ENCODE data around the gene SLC37A1. TPM values are rescaled to one million over a fixed set of nuclear protein-coding genes. Genes with fewer than 3 reads are reported as not detected.
A peak's percentile ranks its signal among the peaks of the same experiment; 100 is the strongest.

The SLC37A1 gene
- total RNA-seq, 1 donor from 2014 or later: 21.6 TPM

DNA sequence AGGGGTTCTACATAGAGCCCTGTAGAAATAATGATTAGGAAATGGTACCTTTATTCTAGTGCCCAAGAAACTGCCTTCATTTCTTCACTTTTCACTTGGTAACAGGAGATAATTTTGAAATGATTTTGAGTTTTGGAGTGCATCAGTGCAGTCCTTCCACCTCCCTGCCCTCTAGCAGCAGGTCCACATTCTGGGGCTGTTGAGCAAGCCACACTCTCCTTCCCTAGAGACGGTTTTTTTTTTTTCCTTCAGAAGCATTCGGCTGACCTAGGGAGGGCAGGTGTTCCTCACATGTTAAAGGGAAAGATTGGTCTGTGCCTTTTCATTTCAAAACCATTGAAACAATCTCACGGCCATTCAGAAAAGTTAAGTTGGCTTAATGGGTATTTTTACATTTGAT is 39.8 kb downstream of the SLC37A1 start:
- Histone ChIP-seq H3K27ac (no peak overlapping the region), H3K4me3 (no peak overlapping the region), H3K27me3 (no peaks in the 10 kb centered on the region), H3K9me3 (no peaks in the 10 kb centered on the region), H3K4me1 (no peaks in the 10 kb centered on the region), H3K36me3 (peaks cover 37% of the 10 kb centered on the region)
- TF ChIP-seq, protein P1, sequence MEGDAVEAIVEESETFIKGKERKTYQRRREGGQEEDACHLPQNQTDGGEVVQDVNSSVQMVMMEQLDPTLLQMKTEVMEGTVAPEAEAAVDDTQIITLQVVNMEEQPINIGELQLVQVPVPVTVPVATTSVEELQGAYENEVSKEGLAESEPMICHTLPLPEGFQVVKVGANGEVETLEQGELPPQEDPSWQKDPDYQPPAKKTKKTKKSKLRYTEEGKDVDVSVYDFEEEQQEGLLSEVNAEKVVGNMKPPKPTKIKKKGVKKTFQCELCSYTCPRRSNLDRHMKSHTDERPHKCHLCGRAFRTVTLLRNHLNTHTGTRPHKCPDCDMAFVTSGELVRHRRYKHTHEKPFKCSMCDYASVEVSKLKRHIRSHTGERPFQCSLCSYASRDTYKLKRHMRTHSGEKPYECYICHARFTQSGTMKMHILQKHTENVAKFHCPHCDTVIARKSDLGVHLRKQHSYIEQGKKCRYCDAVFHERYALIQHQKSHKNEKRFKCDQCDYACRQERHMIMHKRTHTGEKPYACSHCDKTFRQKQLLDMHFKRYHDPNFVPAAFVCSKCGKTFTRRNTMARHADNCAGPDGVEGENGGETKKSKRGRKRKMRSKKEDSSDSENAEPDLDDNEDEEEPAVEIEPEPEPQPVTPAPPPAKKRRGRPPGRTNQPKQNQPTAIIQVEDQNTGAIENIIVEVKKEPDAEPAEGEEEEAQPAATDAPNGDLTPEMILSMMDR (IDR thresholded peaks at IDR 0.05): no peak
- DNase-seq: peak; percentile 3
- no peak for ATAC-seq
- intact Hi-C loops (cut with DNase I): no loop called here

DNA sequence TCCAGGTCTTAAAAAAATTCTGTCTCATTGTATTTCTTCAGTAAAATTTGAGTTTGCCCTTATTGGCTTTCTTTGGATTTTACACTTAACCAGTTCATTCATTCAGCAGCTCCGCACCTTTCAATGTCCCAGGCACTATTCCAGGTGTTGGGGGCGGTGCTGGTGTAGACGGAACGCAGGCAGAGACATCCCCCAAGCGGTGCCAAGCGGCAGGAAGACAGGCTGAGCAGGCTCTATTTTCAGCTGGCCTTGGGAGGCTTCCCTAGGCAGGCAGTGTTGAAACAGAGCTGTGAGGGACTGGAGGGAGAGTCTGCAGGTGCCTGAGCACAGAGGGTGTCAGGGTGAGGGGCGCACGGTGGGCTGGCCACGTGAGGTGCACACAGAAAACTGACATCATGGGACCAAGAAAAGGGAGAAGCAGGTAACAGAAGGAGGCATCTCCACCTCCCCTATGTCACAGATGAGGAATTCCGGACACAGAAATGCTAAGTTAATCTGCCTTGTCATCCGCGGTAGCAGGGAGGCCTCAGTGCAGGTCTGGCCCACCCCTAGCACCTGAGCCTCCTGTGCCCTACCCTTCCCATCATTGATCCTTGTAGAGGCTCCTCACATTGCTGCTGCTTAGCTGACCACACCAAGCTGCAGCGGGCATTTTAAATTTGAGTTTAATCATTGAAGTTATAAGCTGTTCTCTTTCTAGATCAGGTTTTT is 40.8 kb downstream of the SLC37A1 start:
- TF ChIP-seq, protein P1 (IDR thresholded peaks at IDR 0.05): no peak
- DNase-seq (peak; percentile 41), ATAC-seq (no peak)
- no peaks in the 10 kb centered on the region for H3K4me1 ChIP-seq
- H3K4me3 ChIP-seq: no peak overlapping the region
- H3K27me3 ChIP-seq: no peaks in the 10 kb centered on the region
- no peak overlapping the region for H3K27ac ChIP-seq
- H3K36me3 ChIP-seq: peaks cover 30% of the 10 kb centered on the region
- H3K9me3 ChIP-seq: no peaks in the 10 kb centered on the region
- intact Hi-C loops (cut with DNase I): no loop called here

DNA sequence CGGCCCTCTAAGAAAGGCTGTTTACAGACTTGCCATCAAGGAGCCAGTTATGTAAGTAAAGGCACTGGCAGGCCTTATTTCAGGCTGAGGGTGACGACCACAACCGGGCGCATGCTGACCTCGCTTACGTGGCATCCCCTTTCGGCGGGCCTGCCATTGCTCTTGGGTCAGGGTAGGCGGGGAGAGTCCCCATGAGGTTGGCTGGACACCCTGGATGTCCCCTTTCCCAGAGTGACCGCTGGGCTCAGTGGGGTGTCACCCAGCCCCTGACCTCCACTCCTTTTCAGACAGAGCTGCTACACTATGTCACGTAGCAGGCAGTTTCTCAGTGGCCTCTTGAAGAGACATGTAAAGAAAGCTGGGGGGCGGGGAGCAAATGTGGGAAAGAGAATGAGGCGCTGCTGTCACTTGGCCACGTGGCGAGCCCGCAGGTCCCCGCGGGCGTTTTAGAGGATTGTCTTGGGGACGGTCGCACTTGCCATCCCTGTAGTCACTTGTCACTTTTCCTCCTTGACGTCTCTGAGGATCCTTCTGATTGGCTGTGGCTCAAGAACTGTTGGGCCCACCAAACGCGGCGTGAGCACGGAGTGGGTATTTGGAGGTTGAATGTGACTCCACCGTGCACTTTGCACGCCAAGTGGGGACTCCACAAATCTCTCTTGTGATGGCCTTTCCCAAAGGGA is 42.2 kb downstream of the SLC37A1 start:
- Histone ChIP-seq H3K27me3 (no peaks in the 10 kb centered on the region), H3K9me3 (no peaks in the 10 kb centered on the region), H3K27ac (no peak overlapping the region), H3K4me3 (no peak overlapping the region), H3K4me1 (no peaks in the 10 kb centered on the region), H3K36me3 (peaks cover 32% of the 10 kb centered on the region)
- no peak for ATAC-seq
- intact Hi-C loops (cut with DNase I): no loop called here
- peak; percentile 58 for DNase-seq
- TF ChIP-seq, protein P1 (IDR thresholded peaks at IDR 0.05): no peak

DNA sequence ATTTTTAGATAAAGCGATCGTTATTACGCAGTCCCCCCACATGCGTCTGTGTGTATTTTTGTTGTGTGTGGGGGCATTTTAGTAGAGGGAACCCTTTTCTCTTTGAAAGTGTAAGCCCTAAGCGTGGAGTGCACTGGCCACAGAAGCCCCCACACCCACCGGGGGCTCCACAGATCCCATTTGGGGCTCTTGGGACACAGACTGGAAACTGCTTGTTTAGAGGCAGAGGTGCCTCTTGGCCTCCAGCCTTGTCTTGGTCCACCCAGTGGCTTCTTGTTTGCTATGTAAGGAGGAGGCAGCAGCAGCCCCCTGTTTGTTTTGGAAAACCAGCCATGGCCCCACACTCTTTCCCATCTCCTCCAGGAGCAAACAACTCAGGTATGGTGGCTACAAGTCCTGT is 42.8 kb downstream of the SLC37A1 start:
- Histone ChIP-seq H3K36me3 (peaks cover 38% of the 10 kb centered on the region), H3K27me3 (no peaks in the 10 kb centered on the region), H3K27ac (no peak overlapping the region), H3K4me1 (no peaks in the 10 kb centered on the region), H3K9me3 (no peaks in the 10 kb centered on the region), H3K4me3 (no peak overlapping the region)
- intact Hi-C loops (cut with DNase I): no loop called here
- TF ChIP-seq, protein P1 (IDR thresholded peaks at IDR 0.05): no peak
- DNase-seq (peak; percentile 15), ATAC-seq (no peak)

DNA sequence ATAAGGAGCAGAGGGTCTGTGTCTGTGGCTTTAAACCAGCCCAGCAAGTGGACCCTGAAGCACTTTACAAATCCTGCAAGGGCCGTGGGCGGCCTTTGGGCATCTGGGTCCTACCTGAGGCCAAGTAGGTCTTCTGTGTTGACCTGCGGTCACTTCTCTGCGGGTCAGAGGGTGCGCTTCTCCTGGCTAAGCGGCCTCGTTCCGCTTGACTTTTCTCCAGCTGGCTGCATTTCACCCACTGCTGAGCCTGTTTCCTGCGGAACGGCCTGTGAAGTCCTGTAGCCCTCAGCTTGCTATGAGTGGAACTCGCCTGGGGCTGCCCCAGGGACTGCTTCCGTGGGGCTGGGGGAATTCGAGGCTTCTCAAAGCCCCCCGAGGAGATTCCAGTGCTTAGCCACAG is 43.3 kb downstream of the SLC37A1 start:
- H3K36me3 ChIP-seq: peaks cover 42% of the 10 kb centered on the region

More for the DNA sequence above, 43.3 kb downstream of the SLC37A1 start:
- TF ChIP-seq, protein P1 (IDR thresholded peaks at IDR 0.05): no peak
- Histone ChIP-seq H3K27me3 (no peaks in the 10 kb centered on the region), H3K9me3 (no peaks in the 10 kb centered on the region), H3K27ac (no peak overlapping the region), H3K4me3 (no peak overlapping the region), H3K4me1 (no peaks in the 10 kb centered on the region)
- ATAC-seq (no peak), DNase-seq (peak; percentile 40)
- intact Hi-C loops (cut with DNase I): no loop called here

Data from upper lobe of right lung (tissue), 1 donor.